ENCODE measurements around the gene MFSD11.

The MFSD11 gene

GRCh38 chr17:76789235-76789788 is 51.4 kb downstream of the MFSD11 start:
- TF ChIP-seq CTCF (IDR thresholded peaks at IDR 0.05; ENCODE audit: insufficient read depth, low read depth, low read length, missing control alignments), result no peak
- H3K4me3 ChIP-seq (ENCODE audit: low read depth, low read length), result no peak overlapping the region
- DNase-seq (ENCODE audit: low read depth), result no peak

GRCh38 chr17:76791053-76791980 is 53.4 kb downstream of the MFSD11 start:
- peak; percentile 54 for DNase-seq (ENCODE audit: low read depth)
- no peak for TF ChIP-seq CTCF (IDR thresholded peaks at IDR 0.05; ENCODE audit: insufficient read depth, low read depth, low read length, missing control alignments)
- no peak overlapping the region for H3K4me3 ChIP-seq (ENCODE audit: low read depth, low read length)

- no peak for DNase-seq (ENCODE audit: low read depth)
- TF ChIP-seq CTCF (IDR thresholded peaks at IDR 0.05; ENCODE audit: insufficient read depth, low read depth, low read length, missing control alignments), result no peak
Observed at GRCh38 chr17:76792348-76792747, 54.4 kb downstream of the MFSD11 start.

DNA sequence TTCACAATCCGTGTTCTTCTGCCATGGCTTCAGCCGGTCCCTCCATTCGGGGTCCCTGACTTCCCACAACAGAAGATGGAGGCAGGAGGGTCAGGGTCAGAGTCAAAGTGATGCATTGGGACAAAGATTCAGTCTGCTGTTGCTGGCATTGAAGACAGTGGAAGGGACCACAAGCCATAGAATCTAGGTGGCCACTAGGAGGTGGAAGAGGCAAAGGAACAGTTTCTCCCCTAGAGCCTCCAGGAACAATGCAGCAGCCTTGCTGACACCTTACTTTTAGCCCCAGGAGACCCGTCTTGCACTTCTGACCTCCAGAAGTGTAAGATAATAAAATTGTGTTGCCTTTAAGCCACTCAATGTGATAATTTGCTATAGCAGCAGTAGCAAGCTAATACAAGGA is 55.9 kb downstream of the MFSD11 start:
- H3K4me3 ChIP-seq (ENCODE audit: low read depth, low read length), result no peak overlapping the region
- DNase-seq (ENCODE audit: low read depth), result peak; percentile 57
- TF ChIP-seq CTCF (IDR thresholded peaks at IDR 0.05; ENCODE audit: insufficient read depth, low read depth, low read length, missing control alignments), result peak; percentile 55

More at GRCh38 chr17:76792348-76792747, 54.4 kb downstream of the MFSD11 start:
- no peak overlapping the region for H3K4me3 ChIP-seq (ENCODE audit: low read depth, low read length)

DNA sequence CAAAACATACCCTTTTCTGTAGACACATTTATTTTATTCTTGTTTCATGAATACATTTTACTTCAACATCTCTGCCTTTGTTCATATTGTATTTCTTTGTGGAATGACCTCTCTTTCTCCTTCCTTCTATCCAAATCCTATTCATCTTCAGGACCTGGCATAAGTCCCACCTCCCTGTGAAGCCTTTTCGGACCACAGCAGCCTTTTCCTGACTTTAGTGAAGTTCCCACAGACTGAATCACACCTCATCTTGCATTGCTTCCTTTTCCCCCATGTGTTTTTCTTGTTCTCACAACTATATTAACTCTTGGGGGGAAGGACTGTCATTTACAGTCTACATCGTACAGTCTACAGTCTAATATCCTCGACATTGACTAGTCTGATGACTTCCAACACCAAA is 58.2 kb downstream of the MFSD11 start:
- TF ChIP-seq CTCF (IDR thresholded peaks at IDR 0.05; ENCODE audit: insufficient read depth, low read depth, low read length, missing control alignments), result no peak
- no peak for DNase-seq (ENCODE audit: low read depth)

GRCh38 chr17:76797241-76797840 is 59.4 kb downstream of the MFSD11 start:
- H3K4me3 ChIP-seq (ENCODE audit: low read depth, low read length), result no peak overlapping the region
- no peak for DNase-seq (ENCODE audit: low read depth)
- TF ChIP-seq CTCF (IDR thresholded peaks at IDR 0.05; ENCODE audit: insufficient read depth, low read depth, low read length, missing control alignments), result no peak

More for the DNA sequence above, 58.2 kb downstream of the MFSD11 start:
- no peak overlapping the region for H3K4me3 ChIP-seq (ENCODE audit: low read depth, low read length)

All from GM12865 (cell line).